ENCODE data around the gene ZSCAN30.
A peak's percentile ranks its signal among the peaks of the same experiment; 100 is the strongest.
"Not testable (repeated sequence)": the region's sequence is repeated elsewhere in the genome, so short reads cannot be mapped to it uniquely, and the experiment has no call there.

Gene ZSCAN30

GRCh38 chr18:35231052-35231451 is 59.0 kb downstream of the ZSCAN30 start:
- TF ChIP-seq, protein P1, sequence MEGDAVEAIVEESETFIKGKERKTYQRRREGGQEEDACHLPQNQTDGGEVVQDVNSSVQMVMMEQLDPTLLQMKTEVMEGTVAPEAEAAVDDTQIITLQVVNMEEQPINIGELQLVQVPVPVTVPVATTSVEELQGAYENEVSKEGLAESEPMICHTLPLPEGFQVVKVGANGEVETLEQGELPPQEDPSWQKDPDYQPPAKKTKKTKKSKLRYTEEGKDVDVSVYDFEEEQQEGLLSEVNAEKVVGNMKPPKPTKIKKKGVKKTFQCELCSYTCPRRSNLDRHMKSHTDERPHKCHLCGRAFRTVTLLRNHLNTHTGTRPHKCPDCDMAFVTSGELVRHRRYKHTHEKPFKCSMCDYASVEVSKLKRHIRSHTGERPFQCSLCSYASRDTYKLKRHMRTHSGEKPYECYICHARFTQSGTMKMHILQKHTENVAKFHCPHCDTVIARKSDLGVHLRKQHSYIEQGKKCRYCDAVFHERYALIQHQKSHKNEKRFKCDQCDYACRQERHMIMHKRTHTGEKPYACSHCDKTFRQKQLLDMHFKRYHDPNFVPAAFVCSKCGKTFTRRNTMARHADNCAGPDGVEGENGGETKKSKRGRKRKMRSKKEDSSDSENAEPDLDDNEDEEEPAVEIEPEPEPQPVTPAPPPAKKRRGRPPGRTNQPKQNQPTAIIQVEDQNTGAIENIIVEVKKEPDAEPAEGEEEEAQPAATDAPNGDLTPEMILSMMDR (IDR thresholded peaks at IDR 0.05; ENCODE audit: low read depth, low read length) = peak; percentile 95
- peak overlapping the region; percentile 26 for H3K4me3 ChIP-seq (ENCODE audit: low read depth, low read length)
- in situ Hi-C loops (cut with HindIII; ENCODE audit: low sequenced_read_pairs) = no loop called here
- DNase-seq (ENCODE audit: low read depth, low spot score) = peak; percentile 69

DNA sequence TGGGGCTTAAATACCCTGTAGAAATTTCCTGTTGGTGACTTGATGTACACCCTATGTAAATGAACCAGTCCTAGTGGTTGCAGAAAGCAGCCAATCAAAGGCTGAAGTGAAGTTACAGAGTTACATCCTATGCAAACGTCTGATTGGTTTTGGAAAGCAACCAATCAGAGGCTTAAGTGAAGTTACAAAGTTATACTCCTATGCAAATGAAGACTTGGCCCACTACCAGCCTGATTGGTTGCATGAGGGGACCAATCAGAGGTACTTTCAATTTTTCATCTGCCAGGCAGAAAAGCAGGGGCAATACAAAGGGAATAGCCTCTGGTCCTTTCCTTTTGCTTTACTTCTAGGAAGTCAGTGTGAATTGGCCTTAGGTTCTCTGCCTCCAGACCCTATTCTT is 62.8 kb downstream of the ZSCAN30 start:
- in situ Hi-C loops (cut with HindIII; ENCODE audit: low sequenced_read_pairs) = no loop called here
- TF ChIP-seq, protein P1 (IDR thresholded peaks at IDR 0.05; ENCODE audit: low read depth, low read length) = no peak
- DNase-seq (ENCODE audit: low read depth, low spot score) = no peak
- H3K4me3 ChIP-seq (ENCODE audit: low read depth, low read length) = no peak overlapping the region

- no peak overlapping the region for H3K4me3 ChIP-seq (ENCODE audit: low read depth, low read length)
- no peak for DNase-seq (ENCODE audit: low read depth, low spot score)
- in situ Hi-C loops (cut with HindIII; ENCODE audit: low sequenced_read_pairs) = no loop called here
- TF ChIP-seq, protein P1 (IDR thresholded peaks at IDR 0.05; ENCODE audit: low read depth, low read length) = no peak
Observed at GRCh38 chr18:35223797-35224196, 66.2 kb downstream of the ZSCAN30 start.

- in situ Hi-C loops (cut with HindIII; ENCODE audit: low sequenced_read_pairs) = no loop called here
- TF ChIP-seq, protein P1 (IDR thresholded peaks at IDR 0.05; ENCODE audit: low read depth, low read length) = no peak
- H3K4me3 ChIP-seq (ENCODE audit: low read depth, low read length) = no peak overlapping the region
- no peak for DNase-seq (ENCODE audit: low read depth, low spot score)
Observed at GRCh38 chr18:35220424-35220823, 69.6 kb downstream of the ZSCAN30 start.

- DNase-seq (ENCODE audit: low read depth, low spot score); in situ Hi-C loops (cut with HindIII; ENCODE audit: low sequenced_read_pairs); H3K4me3 ChIP-seq (ENCODE audit: low read depth, low read length): not testable (repeated sequence)
Observed at GRCh38 chr18:35219331-35219730, 70.7 kb downstream of the ZSCAN30 start.

GRCh38 chr18:35216611-35217010 is 73.4 kb downstream of the ZSCAN30 start:
- in situ Hi-C loops (cut with HindIII; ENCODE audit: low sequenced_read_pairs); DNase-seq (ENCODE audit: low read depth, low spot score); H3K4me3 ChIP-seq (ENCODE audit: low read depth, low read length): not testable (repeated sequence)

GRCh38 chr18:35215026-35215425 is 75.0 kb downstream of the ZSCAN30 start:
- TF ChIP-seq, protein P1 (IDR thresholded peaks at IDR 0.05; ENCODE audit: low read depth, low read length) = no peak
- no peak for DNase-seq (ENCODE audit: low read depth, low spot score)
- H3K4me3 ChIP-seq (ENCODE audit: low read depth, low read length) = no peak overlapping the region
- in situ Hi-C loops (cut with HindIII; ENCODE audit: low sequenced_read_pairs) = no loop called here

DNA sequence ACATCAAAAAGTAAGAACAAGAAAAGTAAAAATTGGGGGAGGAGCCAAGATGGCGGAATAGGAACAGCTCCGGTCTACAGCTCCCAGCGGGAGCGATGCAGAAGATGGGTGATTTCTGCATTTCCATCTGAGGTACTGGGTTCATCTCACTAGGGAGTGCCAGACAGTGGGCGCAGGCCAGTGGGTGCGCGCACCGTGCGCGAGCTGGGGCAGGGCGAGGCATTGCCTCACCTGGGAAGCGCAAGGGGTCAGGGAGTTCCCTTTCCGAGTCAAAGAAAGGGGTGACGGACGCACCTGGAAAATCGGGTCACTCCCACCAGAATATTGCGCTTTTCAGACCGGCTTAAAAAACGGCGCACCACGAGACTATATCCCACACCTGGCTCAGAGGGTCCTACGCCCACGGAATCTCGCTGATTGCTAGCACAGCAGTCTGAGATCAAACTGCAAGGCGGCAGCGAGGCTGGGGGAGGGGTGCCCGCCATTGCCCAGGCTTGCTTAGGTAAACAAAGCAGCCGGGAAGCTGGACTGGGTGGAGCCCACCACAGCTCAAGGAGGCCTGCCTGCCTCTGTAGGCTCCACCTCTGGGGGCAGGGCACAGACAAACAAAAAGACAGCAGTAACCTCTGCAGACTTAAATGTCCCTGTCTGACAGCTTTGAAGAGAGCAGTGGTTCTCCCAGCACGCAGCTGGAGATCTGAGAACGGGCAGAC is 84.1 kb downstream of the ZSCAN30 start:
- H3K4me3 ChIP-seq (ENCODE audit: low read depth, low read length); in situ Hi-C loops (cut with HindIII; ENCODE audit: low sequenced_read_pairs); DNase-seq (ENCODE audit: low read depth, low spot score): not testable (repeated sequence)

Data from astrocyte of the spinal cord (primary cell).